Stimulated activated naive CD8-positive, alpha-beta T cell treated with anti-CD3 and anti-CD28 coated beads, Interleukin-15, amount 100 ng/mL, for 72 hours (primary cell): Measurements from ENCODE around the gene CABP2.
"Not testable (repeated sequence)": the region's sequence is repeated elsewhere in the genome, so short reads cannot be mapped to it uniquely, and the experiment has no call there.

Experiments
- ATAC-seq: fragments of 150-1000 bp; cut with Tn5 transposase; 2 replicates; pipeline ENCODE4 v1.10.0; 2021; ENCODE audit warnings: mild to moderate bottlenecking, moderate library complexity
- DNase-seq, 2 donors: peaks; one replicate each; pipeline ENCODE4 v3.0.0; 2021 to 2022
- H3K27ac Mint-ChIP-seq, 2 donors: one replicate each; pipeline ENCODE4 v1.8.0; 2022; ENCODE audit warnings: mild to moderate bottlenecking in 2 of 2, mixed read lengths in 2 of 2, moderate library complexity in 2 of 2
- H3K27me3 Mint-ChIP-seq: one replicate; pipeline ENCODE4 v1.8.0; 2022; ENCODE audit warnings: mixed read lengths
- H3K4me1 Mint-ChIP-seq: one replicate; pipeline ENCODE4 v1.8.0; 2022; ENCODE audit warnings: mild to moderate bottlenecking, mixed read lengths
- H3K4me3 Mint-ChIP-seq, 2 donors: one replicate each; pipeline ENCODE4 v1.8.0; 2022; ENCODE audit warnings: mild to moderate bottlenecking in 2 of 2, mixed read lengths in 2 of 2, moderate library complexity in 1 of 2
- H3K9me3 Mint-ChIP-seq, 2 donors: one replicate each; pipeline ENCODE4 v1.8.0; 2022; ENCODE audit warnings: mixed read lengths in 2 of 2

CABP2 gene

DNA sequence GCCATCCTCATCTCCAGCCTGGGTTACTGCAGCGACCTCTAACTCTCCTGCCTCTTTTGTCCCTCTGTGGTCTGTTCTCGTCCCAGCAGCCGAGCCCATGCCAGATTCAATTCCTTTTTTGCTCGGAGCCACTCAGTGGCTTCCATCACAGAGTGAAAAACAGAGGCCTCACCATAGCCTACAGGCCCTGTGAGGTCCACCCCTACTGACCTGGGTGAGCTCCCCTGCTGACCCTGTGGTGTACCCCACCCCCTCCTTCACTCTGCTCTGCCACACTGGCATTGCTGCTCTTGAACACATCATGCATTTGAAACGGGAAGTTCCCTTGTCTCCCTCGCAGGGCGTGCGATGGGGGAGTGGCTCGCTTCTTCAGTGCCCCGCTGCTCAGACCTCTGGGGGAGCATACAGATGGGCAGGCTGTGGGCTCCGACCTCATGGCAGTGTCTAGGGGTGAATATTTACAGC, 38.4 kb downstream of the CABP2 start:
- DNase-seq = peak; percentile 67 to 78
- H3K27me3 Mint-ChIP-seq = no peaks in the 10 kb centered on the region
- H3K27ac Mint-ChIP-seq = peak overlapping the region; percentile 100
- ATAC-seq = peak; percentile 29
- peak overlapping the region; percentile 89 to 92 for H3K4me3 Mint-ChIP-seq
- H3K4me1 Mint-ChIP-seq = peaks cover 75% of the 10 kb centered on the region
- no peaks in the 10 kb centered on the region for H3K9me3 Mint-ChIP-seq

DNA sequence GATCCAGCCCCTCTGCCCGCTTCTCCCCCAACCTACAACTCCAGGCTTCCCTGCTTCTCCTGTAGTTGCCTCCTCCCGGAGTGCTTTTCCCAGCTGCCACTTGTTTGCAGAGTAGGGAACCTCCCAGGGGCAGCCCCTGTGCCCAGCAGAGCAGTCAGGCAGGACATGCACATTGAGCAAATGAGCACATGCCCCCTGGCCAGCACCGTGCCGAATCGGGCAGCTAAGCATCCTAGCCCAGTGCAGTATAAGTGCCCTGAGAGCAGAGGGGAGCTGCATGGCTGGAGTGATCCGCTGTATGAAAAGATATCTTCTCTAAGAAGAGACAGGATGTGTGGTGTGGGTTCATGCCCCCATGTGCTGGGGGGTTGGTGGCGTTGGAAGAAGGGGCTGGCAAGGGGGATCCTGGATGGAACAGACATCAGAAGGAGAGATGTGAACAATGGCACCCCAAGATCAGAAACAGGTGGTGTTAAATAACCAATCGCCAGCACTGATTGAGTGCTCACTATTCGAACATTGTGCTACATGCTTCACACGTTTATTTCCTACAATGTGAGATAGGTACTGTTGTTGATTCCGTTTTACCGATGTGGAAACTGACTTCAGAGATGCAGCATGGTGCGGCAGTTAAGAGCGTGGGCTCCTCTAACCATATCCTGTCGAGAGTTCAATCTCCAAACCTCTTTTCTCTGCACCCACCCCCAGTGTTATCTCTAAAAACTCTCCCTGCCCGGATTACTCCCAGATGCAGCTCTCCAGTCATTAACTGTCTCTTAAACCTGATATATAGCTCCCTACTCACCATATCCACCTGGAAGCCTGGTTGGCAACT, 39.2 kb downstream of the CABP2 start:
- Mint-ChIP-seq H3K27me3 (no peaks in the 10 kb centered on the region), H3K4me3 (peak overlapping the region; percentile 89 to 92), H3K27ac (peak overlapping the region; percentile 100), H3K4me1 (peaks cover 67% of the 10 kb centered on the region), H3K9me3 (no peaks in the 10 kb centered on the region)
- ATAC-seq (peak; percentile 54), DNase-seq (peak; percentile 57 to 61)

DNA sequence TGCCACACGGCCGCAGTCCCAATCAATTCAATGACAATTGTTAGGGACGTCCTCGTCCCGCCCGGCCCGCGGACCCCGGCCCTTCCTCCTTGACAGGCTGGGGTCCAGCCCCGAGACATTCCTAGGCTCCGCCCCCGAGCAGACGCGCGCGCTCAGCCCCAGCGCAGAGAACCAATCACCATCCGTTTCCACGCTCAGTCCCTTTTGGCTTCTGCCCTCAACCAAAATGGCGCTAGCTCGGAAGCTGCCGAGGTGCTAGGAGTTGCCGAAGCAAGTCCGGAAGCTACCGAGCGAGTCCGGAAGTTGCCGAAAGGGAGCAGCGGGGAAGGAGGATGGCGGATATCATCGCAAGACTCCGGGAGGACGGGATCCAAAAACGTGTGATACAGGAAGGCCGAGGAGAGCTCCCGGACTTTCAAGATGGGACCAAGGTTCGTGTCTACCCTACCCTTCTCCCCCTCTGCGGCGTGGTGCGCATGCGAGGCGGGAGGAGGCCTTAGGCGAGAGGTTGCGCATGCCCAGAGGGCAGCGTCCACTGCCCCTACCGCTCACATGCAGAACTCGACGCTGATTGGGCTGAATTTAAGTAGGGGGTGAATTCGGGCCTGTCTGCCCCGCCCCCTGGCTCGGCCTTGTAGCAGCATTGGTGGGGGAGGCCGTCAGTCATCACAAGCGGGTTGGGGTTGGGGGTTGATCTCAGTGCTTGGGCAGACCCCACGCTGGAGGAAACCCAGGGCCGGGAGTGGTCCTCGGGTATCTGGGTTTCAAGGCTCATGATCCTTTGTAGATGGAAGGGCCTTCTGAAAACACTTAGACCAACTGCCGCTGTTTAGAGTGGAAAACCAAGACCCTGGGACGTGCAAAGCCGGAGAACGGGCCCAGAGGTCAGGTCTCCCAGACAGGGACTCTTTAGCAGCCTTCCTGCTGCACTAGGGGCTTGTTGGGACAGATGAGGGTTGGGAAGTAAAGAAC, 40.1 kb downstream of the CABP2 start, which contains the start of gene AIP:
Gene AIP, plus strand, starts transcription at position 200 of the 972 bp plus-strand sequence. Its CDS starts 133 bp downstream, at position 333.
- peaks cover 58% of the 10 kb centered on the region for H3K4me1 Mint-ChIP-seq
- H3K27me3 Mint-ChIP-seq = no peaks in the 10 kb centered on the region
- ATAC-seq = peak; percentile 76
- H3K9me3 Mint-ChIP-seq = no peaks in the 10 kb centered on the region
- peak within 1 kb of the TSS; percentile 100 for H3K27ac Mint-ChIP-seq
- peak; percentile 97 to 99 for DNase-seq
- peak within 1 kb of the TSS; percentile 89 to 92 for H3K4me3 Mint-ChIP-seq

DNA sequence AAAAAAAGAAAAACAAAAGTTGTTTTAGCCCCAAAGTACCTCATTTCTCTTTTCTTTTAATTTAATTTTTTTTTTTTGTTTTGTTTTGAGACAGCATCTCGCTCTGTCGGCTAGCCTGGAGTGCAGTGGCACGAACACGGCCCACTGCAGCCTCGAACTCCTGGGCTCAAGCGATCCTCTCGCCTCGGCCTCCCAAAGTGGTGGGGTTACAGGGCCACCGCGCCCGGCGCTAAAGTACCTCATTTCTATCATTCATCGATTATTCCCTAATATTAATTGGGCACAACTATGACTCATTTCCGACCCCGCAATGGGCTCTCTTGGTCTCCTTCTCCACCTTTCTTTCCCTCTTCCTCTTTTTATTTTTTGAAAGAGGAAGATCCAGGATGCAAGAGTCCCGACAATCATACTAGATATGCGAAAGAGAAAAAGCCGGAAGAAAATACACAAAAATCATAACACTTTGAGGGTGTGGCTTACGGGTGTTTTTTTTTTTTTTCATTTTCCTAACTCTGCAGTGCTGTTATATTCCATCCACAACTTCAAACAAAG, 40.9 kb downstream of the CABP2 start:
- Mint-ChIP-seq H3K4me1 (peaks cover 50% of the 10 kb centered on the region), H3K9me3 (no peaks in the 10 kb centered on the region), H3K27me3 (no peaks in the 10 kb centered on the region), H3K27ac (peak overlapping the region; percentile 100), H3K4me3 (peak overlapping the region; percentile 89 to 92)
- ATAC-seq (no peak), DNase-seq (no peak)

DNA sequence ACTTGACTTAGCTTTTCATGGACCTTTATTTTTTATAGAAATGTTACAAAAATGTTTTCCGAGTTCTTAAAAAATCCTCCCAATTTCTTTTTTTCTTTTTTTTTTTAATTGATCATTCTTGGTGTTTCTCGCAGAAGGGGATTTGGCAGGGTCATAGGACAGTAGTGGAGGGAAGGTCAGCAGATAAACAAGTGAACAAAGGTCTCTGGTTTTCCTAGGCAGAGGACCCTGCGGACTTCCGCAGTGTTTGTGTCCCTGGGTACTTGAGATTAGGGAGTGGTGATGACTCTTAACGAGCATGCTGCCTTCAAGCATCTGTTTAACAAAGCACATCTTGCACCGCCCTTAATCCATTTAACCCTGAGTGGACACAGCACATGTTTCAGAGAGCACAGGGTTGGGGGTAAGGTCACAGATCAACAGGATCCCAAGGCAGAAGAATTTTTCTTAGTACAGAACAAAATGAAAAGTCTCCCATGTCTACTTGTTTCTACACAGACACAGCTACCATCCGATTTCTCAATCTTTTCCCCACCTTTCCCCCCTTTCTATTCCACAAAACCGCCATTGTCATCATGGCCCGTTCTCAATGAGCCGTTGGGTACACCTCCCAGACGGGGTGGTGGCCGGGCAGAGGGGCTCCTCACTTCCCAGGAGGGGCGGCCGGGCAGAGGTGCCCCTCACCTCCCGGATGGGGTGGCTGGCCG, 45.7 kb downstream of the CABP2 start:
- H3K27me3 Mint-ChIP-seq, H3K4me3 Mint-ChIP-seq, H3K27ac Mint-ChIP-seq, ATAC-seq, H3K9me3 Mint-ChIP-seq, H3K4me1 Mint-ChIP-seq, DNase-seq: not testable (repeated sequence)

DNA sequence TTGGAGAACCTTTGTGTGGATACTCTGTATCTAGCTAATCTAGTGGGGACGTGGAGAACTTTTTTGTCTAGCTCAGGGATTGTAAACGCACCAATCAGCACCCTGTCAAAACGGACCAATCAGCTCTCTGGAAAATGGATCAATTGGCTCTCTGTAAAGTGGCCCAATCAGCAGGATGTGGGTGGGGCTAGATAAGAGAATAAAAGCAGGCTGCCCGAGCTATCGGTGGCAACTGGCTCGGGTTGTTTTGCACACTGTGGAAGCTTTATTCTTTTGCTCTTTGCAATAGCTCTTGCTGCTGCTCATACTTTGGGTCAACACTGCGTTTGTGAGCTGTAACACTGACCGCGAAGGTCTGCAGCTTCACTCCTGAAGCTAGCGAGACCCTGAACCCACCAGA, 46.6 kb downstream of the CABP2 start:
- not testable (repeated sequence) for H3K9me3 Mint-ChIP-seq

DNA sequence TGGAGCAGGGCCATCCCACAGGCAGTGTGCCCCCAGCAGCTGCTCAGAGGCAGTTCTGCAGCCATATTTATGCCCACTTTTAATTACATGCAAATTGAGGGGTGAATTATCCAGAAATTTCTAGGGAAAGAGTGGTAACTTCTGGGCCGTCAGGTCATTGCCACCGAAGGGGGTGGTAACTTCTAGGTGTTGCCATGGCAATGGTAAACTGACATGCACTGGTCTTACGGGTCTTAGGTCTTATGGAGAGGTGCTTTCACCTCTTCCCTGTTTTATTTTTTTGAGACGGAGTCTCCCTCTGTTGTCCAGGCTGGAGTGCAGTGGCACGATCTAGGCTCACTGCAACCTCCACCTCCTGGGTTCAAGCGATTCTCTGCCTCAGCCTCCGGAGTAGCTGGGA, 50.4 kb downstream of the CABP2 start:
- H3K4me3 Mint-ChIP-seq = no peak overlapping the region
- H3K4me1 Mint-ChIP-seq = peaks cover 17% of the 10 kb centered on the region
- ATAC-seq (no peak), DNase-seq (no peak)
- H3K27ac Mint-ChIP-seq = no peak overlapping the region
- no peaks in the 10 kb centered on the region for H3K27me3 Mint-ChIP-seq
- no peaks in the 10 kb centered on the region for H3K9me3 Mint-ChIP-seq

More for the DNA sequence above, 46.6 kb downstream of the CABP2 start:
- H3K4me1 Mint-ChIP-seq, H3K4me3 Mint-ChIP-seq, DNase-seq, H3K27ac Mint-ChIP-seq, H3K27me3 Mint-ChIP-seq, ATAC-seq: not testable (repeated sequence)

DNA sequence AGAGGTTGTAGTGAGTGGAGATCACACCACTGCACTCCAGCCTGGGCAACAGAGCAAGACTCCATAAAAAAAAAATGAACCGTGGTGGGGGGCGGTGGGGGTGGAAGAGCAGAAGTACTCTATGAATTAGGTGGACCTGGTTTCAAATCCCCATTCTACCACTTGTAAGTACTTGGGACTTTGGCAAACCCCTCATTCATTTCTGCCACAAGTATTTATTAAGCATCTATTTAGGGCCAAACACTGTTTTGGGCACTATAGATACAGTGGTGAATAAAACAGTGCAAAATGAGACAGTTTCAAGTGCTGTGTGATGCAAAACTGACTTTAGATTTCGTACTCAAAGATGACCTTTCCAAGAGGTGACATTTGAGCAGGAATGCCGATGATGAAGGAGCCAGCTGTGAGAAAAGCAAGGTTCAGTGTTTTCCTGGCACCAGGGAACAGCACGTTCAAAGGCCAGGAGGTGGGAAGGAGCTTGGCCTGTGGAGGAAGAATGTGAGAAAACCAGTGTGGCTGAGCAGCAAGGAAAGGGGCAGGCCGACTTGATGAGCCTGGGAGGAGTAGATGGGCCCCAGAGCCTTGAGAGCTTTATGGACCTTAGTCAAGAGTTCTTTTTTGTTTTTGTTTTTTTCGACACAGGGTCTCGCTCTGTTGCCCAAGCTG, 52.8 kb downstream of the CABP2 start:
- DNase-seq (no peak), ATAC-seq (no peak)
- Mint-ChIP-seq H3K4me1 (peaks cover 37% of the 10 kb centered on the region), H3K27ac (no peak overlapping the region), H3K9me3 (no peaks in the 10 kb centered on the region), H3K4me3 (peak overlapping the region in 1 of 2 donors; percentile 92), H3K27me3 (no peaks in the 10 kb centered on the region)

DNA sequence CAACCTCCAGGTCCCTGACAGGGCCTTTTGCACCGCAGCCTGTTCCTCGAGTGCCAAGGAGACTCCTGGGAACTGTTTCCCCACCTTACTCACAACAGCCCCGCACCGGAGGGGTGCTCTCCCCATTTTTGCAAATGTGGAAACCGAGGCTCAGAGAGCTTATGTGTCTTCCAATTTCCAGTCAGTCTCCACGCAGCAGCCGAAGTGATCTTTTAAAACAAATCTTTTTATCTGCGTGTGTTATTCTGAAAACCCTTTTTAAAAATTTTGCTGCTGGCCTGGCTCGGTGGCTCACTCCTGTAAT, 53.8 kb downstream of the CABP2 start:
- no peak for ATAC-seq
- Mint-ChIP-seq H3K27ac (peak overlapping the region in 1 of 2 donors; percentile 65), H3K4me3 (peak overlapping the region; percentile 82 to 92), H3K9me3 (no peaks in the 10 kb centered on the region), H3K27me3 (no peaks in the 10 kb centered on the region), H3K4me1 (peaks cover 47% of the 10 kb centered on the region)
- DNase-seq = no peak
